ENCODE results near the gene PRKACA.

The PRKACA gene

GRCh38 chr19:14091813-14092462, 25.6 kb downstream of the PRKACA start:
- DNase-seq = no peak

- DNase-seq = no peak
Observed at GRCh38 chr19:14091081-14091812, 26.3 kb downstream of the PRKACA start.

GRCh38 chr19:14090509-14091080, 27.0 kb downstream of the PRKACA start, which contains the start of gene SAMD1:
Gene SAMD1 (minus strand): TSS chr19:14090751.
- DNase-seq = no peak

- no peak for DNase-seq
Observed at GRCh38 chr19:14089662-14090508, 27.7 kb downstream of the PRKACA start.

GRCh38 chr19:14089412-14089661, 28.2 kb downstream of the PRKACA start:
- no peak for DNase-seq

- no peak for DNase-seq
Observed at GRCh38 chr19:14088634-14089411, 28.7 kb downstream of the PRKACA start.

GRCh38 chr19:14086098-14086497, 31.5 kb downstream of the PRKACA start:
- no peak for DNase-seq

- DNase-seq = no peak
Observed at GRCh38 chr19:14085309-14085995, 32.1 kb downstream of the PRKACA start, which contains the start of gene C19orf67. Gene C19orf67 (minus strand): TSS chr19:14085783. CDS start chr19:14085627, 156 bp downstream.

GRCh38 chr19:14082675-14082960, 34.9 kb downstream of the PRKACA start:
- DNase-seq = no peak

- DNase-seq = no peak
Observed at GRCh38 chr19:14081797-14082674, 35.5 kb downstream of the PRKACA start.

GRCh38 chr19:14080887-14081796, 36.4 kb downstream of the PRKACA start:
- DNase-seq = peak; percentile 94

- no peak for DNase-seq
Observed at GRCh38 chr19:14078411-14078810, 39.2 kb downstream of the PRKACA start.

GRCh38 chr19:14073925-14074838, 43.4 kb downstream of the PRKACA start:
- DNase-seq = no peak

GRCh38 chr19:14073261-14073924, 44.2 kb downstream of the PRKACA start:
- no peak for DNase-seq

- no peak for DNase-seq
Observed at GRCh38 chr19:14072535-14073260, 44.9 kb downstream of the PRKACA start, which contains the start of gene MISP3. Gene MISP3 (plus strand): TSS chr19:14072786. CDS start chr19:14073310, 524 bp downstream.

GRCh38 chr19:14070268-14071050, 47.1 kb downstream of the PRKACA start:
- DNase-seq = no peak

- no peak for DNase-seq
Observed at GRCh38 chr19:14066134-14066533, 51.4 kb downstream of the PRKACA start.

Measured in NCI-H1436 treated with DMSO at 0.1 percent for 48 hours (cell line).